Keratinocyte (primary cell): ENCODE measurements around the gene WLS. TPM values are rescaled to one million over a fixed set of nuclear protein-coding genes. Genes with fewer than 3 reads are reported as not detected.

Source experiments
- DNase-seq: peaks from one replicate; pipeline ENCODE4 v3.0.0-alpha.2; 2011; ENCODE audit warnings: low read depth, missing footprints, low spot score
- FAIRE-seq: peaks from 2 replicates; lab custom pipeline; 2011; peaks lifted over from hg19 to GRCh38; lab: Jason Lieb, UNC
- H2AFZ ChIP-seq: 2 replicates; pipeline ENCODE4 v1.6.0; 2012; ENCODE audit warnings: low read length, control low read depth, inconsistent platforms; ENCODE audit not compliant: control insufficient read depth
- H3K27ac ChIP-seq: 2 replicates; pipeline ENCODE4 v1.5.1; 2011; ENCODE audit warnings: low read length; ENCODE audit not compliant: control insufficient read depth, insufficient read depth
- H3K27me3 ChIP-seq: 3 replicates; pipeline ENCODE4 v1.6.0; 2011; ENCODE audit warnings: low read length; ENCODE audit not compliant: control insufficient read depth, insufficient read depth; ENCODE audit errors: extremely low read depth
- H3K36me3 ChIP-seq, 2 experiments: 2 replicates in 1 of 2; 3 replicates in 1 of 2; pipeline ENCODE4 v1.5.1; 2011; ENCODE audit warnings: low read length in 2 of 2, mild to moderate bottlenecking in 1 of 2; ENCODE audit not compliant: control insufficient read depth in 2 of 2, insufficient read depth in 2 of 2; ENCODE audit errors: extremely low read depth in 1 of 2
- H3K4me1 ChIP-seq: 3 replicates; pipeline ENCODE4 v1.5.1; 2011; ENCODE audit warnings: low read length; ENCODE audit not compliant: control insufficient read depth, insufficient read depth; ENCODE audit errors: extremely low read depth
- H3K4me2 ChIP-seq: 3 replicates; pipeline ENCODE4 v1.6.0; 2011; ENCODE audit warnings: low read depth, low read length; ENCODE audit not compliant: control insufficient read depth, insufficient read depth; ENCODE audit errors: extremely low read depth
- H3K4me3 ChIP-seq, 3 experiments: fragments of 200-600 bp in 1 of 3; sonication (generic) in 1 of 3; 2 replicates in 2 of 3; 3 replicates in 1 of 3; pipeline ENCODE4 v1.5.1; 2011 to 2016; ENCODE audit warnings: low read length in 3 of 3, mild to moderate bottlenecking in 3 of 3, control low read depth in 2 of 3, inconsistent platforms in 1 of 3, low read depth in 1 of 3, mixed read lengths in 1 of 3, mixed run types in 1 of 3, moderate library complexity in 1 of 3; ENCODE audit not compliant: control insufficient read depth in 2 of 3, insufficient read depth in 2 of 3; ENCODE audit errors: extremely low read depth in 1 of 3
- H3K79me2 ChIP-seq: 2 replicates; pipeline ENCODE4 v1.6.0; 2012; ENCODE audit warnings: low read length; ENCODE audit not compliant: control insufficient read depth, insufficient read depth
- H3K9ac ChIP-seq: 3 replicates; pipeline ENCODE4 v1.6.0; 2011; ENCODE audit warnings: low read length; ENCODE audit not compliant: control insufficient read depth, insufficient read depth; ENCODE audit errors: extremely low read depth
- H3K9me1 ChIP-seq: 3 replicates; pipeline ENCODE4 v1.6.0; 2011; ENCODE audit warnings: low read length; ENCODE audit not compliant: control insufficient read depth, insufficient read depth; ENCODE audit errors: extremely low read depth
- H3K9me3 ChIP-seq: 2 replicates; pipeline ENCODE4 v1.5.1; 2012; ENCODE audit warnings: low read depth, low read length; ENCODE audit not compliant: control insufficient read depth
- H4K20me1 ChIP-seq: 3 replicates; pipeline ENCODE4 v1.6.0; 2011; ENCODE audit warnings: low read length; ENCODE audit not compliant: control insufficient read depth, insufficient read depth; ENCODE audit errors: extremely low read depth
- EZH2 ChIP-seq: IDR thresholded peaks from one replicate; pipeline ENCODE4 v1.6.1; 2012; ENCODE audit warnings: inconsistent platforms, mild to moderate bottlenecking, low read length, moderate library complexity
- dilution Hi-C: fragments of 300-500 bp; cut with MboI; formaldehyde crosslinking; loops from one replicate; pipeline ENCODE4 v1.7.0; 2020; ENCODE audit warnings: low sequenced_read_pairs; ENCODE audit not compliant: extremely low pct_ligation_motif_present
- polyA plus RNA-seq, 5 experiments: library from polyadenylated mRNA; depleted of rRNA in 3 of 5; stranded (reverse) in 3 of 5; stranded (forward) in 1 of 5; unstranded in 1 of 5; fragments of >200 nt; gene quantifications; 1 replicate in 1 of 5; 2 replicates in 3 of 5; 3 replicates in 1 of 5; pipeline versions ENCODE4 v1.2.1 to v1.2.3, GENCODE V29; 2011 to 2012; ENCODE audit warnings: missing spikeins in 2 of 5, low read depth in 1 of 5, low replicate concordance in 1 of 5
- TF ChIP-seq, protein P1 (sequence below), 3 experiments: IDR thresholded peaks in 1 of 3; conservative IDR thresholded peaks in 1 of 3; optimal IDR thresholded peaks in 1 of 3; 2 replicates in 2 of 3; 3 replicates in 1 of 3; pipeline versions ENCODE3 to v1.5.1; 2011; ENCODE audit warnings: low read length in 3 of 3, mild to moderate bottlenecking in 3 of 3, moderate library complexity in 2 of 3, control low read depth in 1 of 3, inconsistent platforms in 1 of 3; ENCODE audit not compliant: insufficient read depth in 2 of 3; ENCODE audit errors: extremely low read depth in 1 of 3

Gene WLS
- polyA plus RNA-seq, 1 donor (not counting 4 experiments of a cell fraction or from before 2014, with no cell fraction given), result 92.4 TPM

DNA sequence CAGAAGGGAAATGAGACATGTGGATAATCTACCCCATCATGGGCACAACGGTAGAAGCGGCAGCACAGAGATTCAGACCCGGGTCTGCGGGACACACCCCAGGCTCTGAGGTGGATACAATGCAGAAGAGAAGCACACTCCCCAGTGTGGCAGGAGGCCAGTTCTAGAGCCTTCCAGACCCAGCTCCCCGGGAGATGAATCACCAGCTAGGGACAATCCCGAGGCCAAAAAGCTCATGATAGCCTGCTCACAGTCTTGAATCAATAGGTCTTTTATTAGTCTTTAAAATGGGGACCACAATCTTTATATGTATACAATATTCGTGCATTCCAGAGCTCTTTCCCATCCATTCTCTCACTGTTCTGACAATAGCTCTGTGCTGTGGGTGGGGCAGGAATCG is 124.6 kb downstream of the WLS start:
- no peaks in the 10 kb centered on the region for H3K4me1 ChIP-seq
- H3K27ac ChIP-seq, result no peak overlapping the region
- dilution Hi-C loops, result no loop called here
- no peaks in the 10 kb centered on the region for H4K20me1 ChIP-seq
- H3K79me2 ChIP-seq, result no peaks in the 10 kb centered on the region
- no peak overlapping the region for H3K9ac ChIP-seq
- TF ChIP-seq, protein P1, sequence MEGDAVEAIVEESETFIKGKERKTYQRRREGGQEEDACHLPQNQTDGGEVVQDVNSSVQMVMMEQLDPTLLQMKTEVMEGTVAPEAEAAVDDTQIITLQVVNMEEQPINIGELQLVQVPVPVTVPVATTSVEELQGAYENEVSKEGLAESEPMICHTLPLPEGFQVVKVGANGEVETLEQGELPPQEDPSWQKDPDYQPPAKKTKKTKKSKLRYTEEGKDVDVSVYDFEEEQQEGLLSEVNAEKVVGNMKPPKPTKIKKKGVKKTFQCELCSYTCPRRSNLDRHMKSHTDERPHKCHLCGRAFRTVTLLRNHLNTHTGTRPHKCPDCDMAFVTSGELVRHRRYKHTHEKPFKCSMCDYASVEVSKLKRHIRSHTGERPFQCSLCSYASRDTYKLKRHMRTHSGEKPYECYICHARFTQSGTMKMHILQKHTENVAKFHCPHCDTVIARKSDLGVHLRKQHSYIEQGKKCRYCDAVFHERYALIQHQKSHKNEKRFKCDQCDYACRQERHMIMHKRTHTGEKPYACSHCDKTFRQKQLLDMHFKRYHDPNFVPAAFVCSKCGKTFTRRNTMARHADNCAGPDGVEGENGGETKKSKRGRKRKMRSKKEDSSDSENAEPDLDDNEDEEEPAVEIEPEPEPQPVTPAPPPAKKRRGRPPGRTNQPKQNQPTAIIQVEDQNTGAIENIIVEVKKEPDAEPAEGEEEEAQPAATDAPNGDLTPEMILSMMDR (optimal IDR thresholded peaks at IDR 0.05 in 1 of 3, IDR thresholded peaks at IDR 0.05 in 1 of 3, conservative IDR thresholded peaks at IDR 0.05 in 1 of 3; ENCODE audit: extremely low read depth in 1 of 3, insufficient read depth in 2 of 3, low read length in 3 of 3), result no peak
- TF ChIP-seq EZH2, result no peak
- no peak overlapping the region for H2AFZ ChIP-seq
- FAIRE-seq, result no peak
- no peaks in the 10 kb centered on the region for H3K9me1 ChIP-seq
- no peaks in the 10 kb centered on the region for H3K9me3 ChIP-seq
- peaks cover 0 to 1% of the 10 kb centered on the region in 2 experiments for H3K36me3 ChIP-seq
- no peak for DNase-seq
- no peak overlapping the region for H3K4me3 ChIP-seq
- no peaks in the 10 kb centered on the region for H3K27me3 ChIP-seq
- no peak overlapping the region for H3K4me2 ChIP-seq

DNA sequence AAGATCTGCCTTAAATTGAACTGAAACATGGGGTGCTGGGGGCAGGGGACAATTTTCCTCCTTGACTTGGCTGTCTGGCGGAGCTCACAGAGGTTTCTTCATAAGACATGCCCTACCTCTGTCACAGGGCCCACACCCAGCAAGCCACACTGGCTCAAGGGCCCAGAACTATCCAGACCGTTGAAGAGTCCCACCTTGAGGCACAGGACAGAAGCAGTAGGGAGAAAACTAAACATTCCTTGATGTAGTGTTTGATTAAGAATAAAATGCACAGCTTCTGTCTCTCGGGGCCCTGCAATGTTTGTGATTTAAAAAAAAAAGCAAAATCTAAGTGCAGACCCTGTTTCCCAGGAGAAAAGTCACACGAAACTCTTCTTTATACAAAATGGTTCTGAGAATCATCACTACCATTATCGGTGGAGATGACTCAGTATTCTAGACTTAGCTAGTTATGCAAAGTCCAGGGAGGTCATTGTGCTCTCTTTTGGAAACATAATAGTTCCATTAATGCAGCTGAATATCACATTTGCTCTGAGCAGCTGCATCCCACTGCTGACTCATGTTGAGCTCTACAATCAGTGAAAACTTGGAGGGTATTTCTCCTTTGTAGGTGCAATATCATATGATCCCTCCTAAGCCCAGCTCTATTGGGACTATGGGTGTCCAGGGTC is 128.3 kb downstream of the WLS start:
- H3K9me3 ChIP-seq, result no peaks in the 10 kb centered on the region
- H3K9me1 ChIP-seq, result no peaks in the 10 kb centered on the region
- H3K79me2 ChIP-seq, result no peaks in the 10 kb centered on the region
- H3K27ac ChIP-seq, result no peak overlapping the region
- DNase-seq (no peak), FAIRE-seq (no peak)
- dilution Hi-C loops, result no loop called here
- TF ChIP-seq, protein P1 (optimal IDR thresholded peaks at IDR 0.05 in 1 of 3, IDR thresholded peaks at IDR 0.05 in 1 of 3, conservative IDR thresholded peaks at IDR 0.05 in 1 of 3; ENCODE audit: extremely low read depth in 1 of 3, insufficient read depth in 2 of 3, low read length in 3 of 3), result no peak
- peaks cover 0 to 1% of the 10 kb centered on the region in 2 experiments for H3K36me3 ChIP-seq
- no peaks in the 10 kb centered on the region for H4K20me1 ChIP-seq
- no peak overlapping the region for H3K4me2 ChIP-seq
- no peak overlapping the region for H3K9ac ChIP-seq
- no peaks in the 10 kb centered on the region for H3K4me1 ChIP-seq
- H2AFZ ChIP-seq, result no peak overlapping the region
- no peaks in the 10 kb centered on the region for H3K27me3 ChIP-seq
- no peak overlapping the region for H3K4me3 ChIP-seq
